ENCODE data around the gene ABCB1.
"Not testable (repeated sequence)": the region's sequence is repeated elsewhere in the genome, so short reads cannot be mapped to it uniquely, and the experiment has no call there.

DNA sequence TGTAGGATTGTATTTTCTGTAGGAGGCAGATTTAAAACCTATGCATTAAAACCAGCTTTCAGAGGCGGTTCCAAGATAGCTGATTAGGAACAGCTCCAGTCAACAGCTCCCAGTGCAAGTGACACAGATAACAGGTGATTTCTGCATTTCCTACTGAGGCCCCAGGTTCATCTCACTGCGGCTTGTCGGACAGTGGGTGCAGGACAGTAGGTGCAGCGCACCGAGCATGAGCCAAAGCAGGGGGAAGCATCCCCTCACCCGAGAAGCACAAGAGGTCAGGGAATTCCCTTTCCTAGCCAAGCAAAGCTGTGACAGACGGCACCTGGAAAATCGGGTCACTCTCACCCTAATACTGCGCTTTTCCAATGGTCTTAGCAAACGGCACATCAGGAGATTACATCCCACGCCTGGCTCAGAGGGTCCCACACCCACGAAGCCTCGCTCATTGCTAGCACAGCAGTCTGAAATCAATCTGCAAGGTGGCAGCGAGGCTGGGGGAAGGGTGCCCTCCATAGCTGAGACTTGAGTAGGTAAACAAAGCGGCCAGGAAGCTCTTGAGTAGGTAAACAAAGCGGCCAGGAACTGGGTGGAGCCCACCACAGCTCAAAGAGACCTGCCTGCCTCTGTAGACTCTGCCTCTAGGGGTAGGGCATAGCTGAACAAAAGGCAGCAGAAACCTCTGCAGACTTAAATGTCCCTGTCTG lies 135.7 kb downstream of the ABCB1 start:
- TF ChIP-seq, protein P1, sequence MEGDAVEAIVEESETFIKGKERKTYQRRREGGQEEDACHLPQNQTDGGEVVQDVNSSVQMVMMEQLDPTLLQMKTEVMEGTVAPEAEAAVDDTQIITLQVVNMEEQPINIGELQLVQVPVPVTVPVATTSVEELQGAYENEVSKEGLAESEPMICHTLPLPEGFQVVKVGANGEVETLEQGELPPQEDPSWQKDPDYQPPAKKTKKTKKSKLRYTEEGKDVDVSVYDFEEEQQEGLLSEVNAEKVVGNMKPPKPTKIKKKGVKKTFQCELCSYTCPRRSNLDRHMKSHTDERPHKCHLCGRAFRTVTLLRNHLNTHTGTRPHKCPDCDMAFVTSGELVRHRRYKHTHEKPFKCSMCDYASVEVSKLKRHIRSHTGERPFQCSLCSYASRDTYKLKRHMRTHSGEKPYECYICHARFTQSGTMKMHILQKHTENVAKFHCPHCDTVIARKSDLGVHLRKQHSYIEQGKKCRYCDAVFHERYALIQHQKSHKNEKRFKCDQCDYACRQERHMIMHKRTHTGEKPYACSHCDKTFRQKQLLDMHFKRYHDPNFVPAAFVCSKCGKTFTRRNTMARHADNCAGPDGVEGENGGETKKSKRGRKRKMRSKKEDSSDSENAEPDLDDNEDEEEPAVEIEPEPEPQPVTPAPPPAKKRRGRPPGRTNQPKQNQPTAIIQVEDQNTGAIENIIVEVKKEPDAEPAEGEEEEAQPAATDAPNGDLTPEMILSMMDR (IDR thresholded peaks at IDR 0.05 in 4 of 5, conservative IDR thresholded peaks at IDR 0.05 in 1 of 5), result not testable (repeated sequence)
- not testable (repeated sequence) for TF ChIP-seq POLR2A (IDR thresholded peaks at IDR 0.05)
